ENCODE results near the gene C4BPB. TPM values are rescaled to one million over a fixed set of nuclear protein-coding genes. Genes with fewer than 3 reads are reported as not detected.

Gene C4BPB
- total and polyA plus RNA-seq, 2 of the 13 experiments (the other 11 are each of a cell fraction or from before 2014, with no cell fraction given) = 155 to 266 TPM

GRCh38 chr1:207103892-207104373, 15.3 kb downstream of the C4BPB start, which contains the start of gene C4BPA (continued):
- TF ChIP-seq, protein P1, sequence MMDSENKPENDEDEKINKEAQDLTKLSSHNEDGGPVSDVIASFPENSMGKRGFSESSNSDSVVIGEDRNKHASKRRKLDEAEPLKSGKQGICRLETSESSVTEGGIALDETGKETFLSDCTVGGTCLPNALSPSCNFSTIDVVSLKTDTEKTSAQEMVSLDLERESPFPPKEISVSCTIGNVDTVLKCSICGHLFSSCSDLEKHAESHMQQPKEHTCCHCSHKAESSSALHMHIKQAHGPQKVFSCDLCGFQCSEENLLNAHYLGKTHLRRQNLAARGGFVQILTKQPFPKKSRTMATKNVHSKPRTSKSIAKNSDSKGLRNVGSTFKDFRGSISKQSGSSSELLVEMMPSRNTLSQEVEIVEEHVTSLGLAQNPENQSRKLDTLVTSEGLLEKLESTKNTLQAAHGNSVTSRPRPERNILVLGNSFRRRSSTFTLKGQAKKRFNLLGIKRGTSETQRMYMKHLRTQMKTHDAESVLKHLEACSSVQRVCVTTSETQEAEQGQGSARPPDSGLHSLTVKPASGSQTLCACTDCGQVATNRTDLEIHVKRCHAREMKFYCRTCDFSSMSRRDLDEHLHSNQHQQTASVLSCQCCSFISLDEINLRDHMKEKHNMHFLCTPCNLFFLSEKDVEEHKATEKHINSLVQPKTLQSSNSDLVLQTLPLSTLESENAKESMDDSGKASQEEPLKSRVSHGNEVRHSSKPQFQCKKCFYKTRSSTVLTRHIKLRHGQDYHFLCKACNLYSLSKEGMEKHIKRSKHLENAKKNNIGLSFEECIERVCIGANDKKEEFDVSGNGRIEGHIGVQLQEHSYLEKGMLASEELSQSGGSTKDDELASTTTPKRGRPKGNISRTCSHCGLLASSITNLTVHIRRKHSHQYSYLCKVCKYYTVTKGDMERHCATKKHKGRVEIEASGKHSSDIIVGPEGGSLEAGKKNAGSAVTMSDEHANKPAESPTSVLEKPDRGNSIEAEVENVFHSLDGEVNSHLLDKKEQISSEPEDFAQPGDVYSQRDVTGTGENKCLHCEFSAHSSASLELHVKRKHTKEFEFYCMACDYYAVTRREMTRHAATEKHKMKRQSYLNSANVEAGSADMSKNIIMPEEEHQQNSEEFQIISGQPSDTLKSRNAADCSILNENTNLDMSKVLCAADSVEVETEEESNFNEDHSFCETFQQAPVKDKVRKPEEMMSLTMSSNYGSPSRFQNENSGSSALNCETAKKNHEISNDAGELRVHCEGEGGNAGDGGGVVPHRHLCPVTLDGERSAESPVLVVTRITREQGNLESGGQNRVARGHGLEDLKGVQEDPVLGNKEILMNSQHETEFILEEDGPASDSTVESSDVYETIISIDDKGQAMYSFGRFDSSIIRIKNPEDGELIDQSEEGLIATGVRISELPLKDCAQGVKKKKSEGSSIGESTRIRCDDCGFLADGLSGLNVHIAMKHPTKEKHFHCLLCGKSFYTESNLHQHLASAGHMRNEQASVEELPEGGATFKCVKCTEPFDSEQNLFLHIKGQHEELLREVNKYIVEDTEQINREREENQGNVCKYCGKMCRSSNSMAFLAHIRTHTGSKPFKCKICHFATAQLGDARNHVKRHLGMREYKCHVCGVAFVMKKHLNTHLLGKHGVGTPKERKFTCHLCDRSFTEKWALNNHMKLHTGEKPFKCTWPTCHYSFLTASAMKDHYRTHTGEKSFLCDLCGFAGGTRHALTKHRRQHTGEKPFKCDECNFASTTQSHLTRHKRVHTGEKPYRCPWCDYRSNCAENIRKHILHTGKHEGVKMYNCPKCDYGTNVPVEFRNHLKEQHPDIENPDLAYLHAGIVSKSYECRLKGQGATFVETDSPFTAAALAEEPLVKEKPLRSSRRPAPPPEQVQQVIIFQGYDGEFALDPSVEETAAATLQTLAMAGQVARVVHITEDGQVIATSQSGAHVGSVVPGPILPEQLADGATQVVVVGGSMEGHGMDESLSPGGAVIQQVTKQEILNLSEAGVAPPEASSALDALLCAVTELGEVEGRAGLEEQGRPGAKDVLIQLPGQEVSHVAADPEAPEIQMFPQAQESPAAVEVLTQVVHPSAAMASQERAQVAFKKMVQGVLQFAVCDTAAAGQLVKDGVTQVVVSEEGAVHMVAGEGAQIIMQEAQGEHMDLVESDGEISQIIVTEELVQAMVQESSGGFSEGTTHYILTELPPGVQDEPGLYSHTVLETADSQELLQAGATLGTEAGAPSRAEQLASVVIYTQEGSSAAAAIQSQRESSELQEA (CRISPR knock-in tag; IDR thresholded peaks at IDR 0.05; ENCODE audit: not compliant biosample characterization) = no peak
- TF ChIP-seq PRPF4 (IDR thresholded peaks at IDR 0.05; ENCODE audit: low read depth, low read length, poor library complexity, severe bottlenecking) (no peak), RBM39 (IDR thresholded peaks at IDR 0.05; ENCODE audit: low read depth, low read length, poor library complexity, severe bottlenecking) (no peak), ZC3H13 (CRISPR knock-in tag; IDR thresholded peaks at IDR 0.05) (no peak), ZNF367 (CRISPR knock-in tag; IDR thresholded peaks at IDR 0.05; ENCODE audit: borderline replicate concordance) (no peak), NCOA2 (CRISPR knock-in tag; IDR thresholded peaks at IDR 0.05) (peak; percentile 77), FOXK1 (CRISPR knock-in tag; IDR thresholded peaks at IDR 0.05; ENCODE audit: borderline replicate concordance, low read depth) (0 out of 2 replicates have a peak, but pooled peaks have one; percentile 31), SETDB1 (CRISPR knock-in tag; IDR thresholded peaks at IDR 0.05; ENCODE audit: borderline replicate concordance) (no peak), ZNF264 (CRISPR knock-in tag; IDR thresholded peaks at IDR 0.05) (no peak), EP300 (IDR thresholded peaks at IDR 0.05; ENCODE audit: low read depth in 2 of 2, low read length in 2 of 2) (peak in 1 of 2 experiments; percentile 51; a peak in 2 of 4 replicates), EP300 (CRISPR knock-in tag; IDR thresholded peaks at IDR 0.05; ENCODE audit: borderline replicate concordance) (no peak)
- TF ChIP-seq, protein P2, sequence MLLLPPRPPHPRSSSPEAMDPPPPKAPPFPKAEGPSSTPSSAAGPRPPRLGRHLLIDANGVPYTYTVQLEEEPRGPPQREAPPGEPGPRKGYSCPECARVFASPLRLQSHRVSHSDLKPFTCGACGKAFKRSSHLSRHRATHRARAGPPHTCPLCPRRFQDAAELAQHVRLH (CRISPR knock-in tag; IDR thresholded peaks at IDR 0.05; ENCODE audit: borderline replicate concordance, low read depth) = peak; percentile 56; the same call in 1 of the 2 replicates
- TF ChIP-seq, protein P3, sequence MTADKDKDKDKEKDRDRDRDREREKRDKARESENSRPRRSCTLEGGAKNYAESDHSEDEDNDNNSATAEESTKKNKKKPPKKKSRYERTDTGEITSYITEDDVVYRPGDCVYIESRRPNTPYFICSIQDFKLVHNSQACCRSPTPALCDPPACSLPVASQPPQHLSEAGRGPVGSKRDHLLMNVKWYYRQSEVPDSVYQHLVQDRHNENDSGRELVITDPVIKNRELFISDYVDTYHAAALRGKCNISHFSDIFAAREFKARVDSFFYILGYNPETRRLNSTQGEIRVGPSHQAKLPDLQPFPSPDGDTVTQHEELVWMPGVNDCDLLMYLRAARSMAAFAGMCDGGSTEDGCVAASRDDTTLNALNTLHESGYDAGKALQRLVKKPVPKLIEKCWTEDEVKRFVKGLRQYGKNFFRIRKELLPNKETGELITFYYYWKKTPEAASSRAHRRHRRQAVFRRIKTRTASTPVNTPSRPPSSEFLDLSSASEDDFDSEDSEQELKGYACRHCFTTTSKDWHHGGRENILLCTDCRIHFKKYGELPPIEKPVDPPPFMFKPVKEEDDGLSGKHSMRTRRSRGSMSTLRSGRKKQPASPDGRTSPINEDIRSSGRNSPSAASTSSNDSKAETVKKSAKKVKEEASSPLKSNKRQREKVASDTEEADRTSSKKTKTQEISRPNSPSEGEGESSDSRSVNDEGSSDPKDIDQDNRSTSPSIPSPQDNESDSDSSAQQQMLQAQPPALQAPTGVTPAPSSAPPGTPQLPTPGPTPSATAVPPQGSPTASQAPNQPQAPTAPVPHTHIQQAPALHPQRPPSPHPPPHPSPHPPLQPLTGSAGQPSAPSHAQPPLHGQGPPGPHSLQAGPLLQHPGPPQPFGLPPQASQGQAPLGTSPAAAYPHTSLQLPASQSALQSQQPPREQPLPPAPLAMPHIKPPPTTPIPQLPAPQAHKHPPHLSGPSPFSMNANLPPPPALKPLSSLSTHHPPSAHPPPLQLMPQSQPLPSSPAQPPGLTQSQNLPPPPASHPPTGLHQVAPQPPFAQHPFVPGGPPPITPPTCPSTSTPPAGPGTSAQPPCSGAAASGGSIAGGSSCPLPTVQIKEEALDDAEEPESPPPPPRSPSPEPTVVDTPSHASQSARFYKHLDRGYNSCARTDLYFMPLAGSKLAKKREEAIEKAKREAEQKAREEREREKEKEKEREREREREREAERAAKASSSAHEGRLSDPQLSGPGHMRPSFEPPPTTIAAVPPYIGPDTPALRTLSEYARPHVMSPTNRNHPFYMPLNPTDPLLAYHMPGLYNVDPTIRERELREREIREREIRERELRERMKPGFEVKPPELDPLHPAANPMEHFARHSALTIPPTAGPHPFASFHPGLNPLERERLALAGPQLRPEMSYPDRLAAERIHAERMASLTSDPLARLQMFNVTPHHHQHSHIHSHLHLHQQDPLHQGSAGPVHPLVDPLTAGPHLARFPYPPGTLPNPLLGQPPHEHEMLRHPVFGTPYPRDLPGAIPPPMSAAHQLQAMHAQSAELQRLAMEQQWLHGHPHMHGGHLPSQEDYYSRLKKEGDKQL (CRISPR knock-in tag; IDR thresholded peaks at IDR 0.05; ENCODE audit: low read depth) = no peak
